B cell (primary cell): Measurements from ENCODE around the gene EIF3M.

ENCODE experiments used
- CTCF ChIP-seq: fragments of 200-600 bp; IDR thresholded peaks from one replicate; pipeline ENCODE4 v1.8.0; 2022; ENCODE audit warnings: antibody characterized with exemption, mild to moderate bottlenecking
- EZH2 ChIP-seq: IDR thresholded peaks from 2 replicates; pipeline ENCODE4 v1.6.1; 2012; ENCODE audit warnings: borderline replicate concordance, low read depth, mild to moderate bottlenecking, moderate library complexity, low read length; ENCODE audit not compliant: insufficient read depth, poor library complexity, severe bottlenecking

- TF ChIP-seq CTCF (no peak), EZH2 (no peak)
Measured at GRCh38 chr11:32606220-32606619, 22.6 kb downstream of the EIF3M start.
